ENCODE results near the gene TTYH3.

Gene TTYH3

DNA sequence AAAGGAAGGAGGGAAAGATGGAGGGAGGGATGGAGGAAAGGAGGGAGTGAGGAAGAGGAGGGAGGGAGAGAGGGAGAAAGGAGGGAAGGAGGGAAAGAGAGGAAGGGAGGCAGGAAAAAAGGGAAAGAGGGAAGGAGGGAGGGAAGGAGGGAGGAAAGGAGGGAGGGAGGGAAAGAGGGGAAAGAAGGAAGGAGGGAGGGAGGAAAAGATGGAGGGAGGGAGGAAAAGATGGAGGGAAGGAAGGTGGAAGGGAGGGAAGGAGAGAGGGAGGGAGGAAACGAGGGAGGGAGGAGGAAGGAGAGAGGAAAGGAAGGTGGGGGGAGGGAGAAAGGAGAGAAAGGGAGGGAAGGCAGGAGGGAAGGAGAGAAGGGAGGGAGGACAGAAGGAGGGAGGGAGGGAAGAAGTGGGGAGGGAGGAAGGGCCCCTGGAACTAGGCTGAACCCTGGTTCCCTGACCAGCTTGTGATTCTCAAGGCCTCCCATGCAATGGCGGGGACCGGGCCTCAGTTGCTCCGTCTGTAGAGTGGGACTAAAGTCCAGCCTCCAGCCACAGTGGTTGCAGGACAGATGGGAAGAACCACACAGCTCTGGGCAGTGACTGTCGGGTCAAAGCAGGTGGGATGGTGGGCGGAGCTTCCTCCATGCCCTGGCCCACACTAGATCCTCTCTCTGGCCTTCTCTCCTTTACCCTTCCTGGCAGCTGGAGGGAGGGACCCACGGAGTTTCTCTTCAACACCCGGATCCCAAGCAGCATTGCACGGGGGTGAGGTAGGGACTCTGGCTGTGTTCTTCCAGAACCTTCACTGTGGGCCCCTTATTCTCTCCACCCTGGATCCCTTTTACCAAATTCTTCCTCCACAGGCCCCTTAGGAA, 4.3 kb upstream of the TTYH3 start:
- TF ChIP-seq, protein P1, sequence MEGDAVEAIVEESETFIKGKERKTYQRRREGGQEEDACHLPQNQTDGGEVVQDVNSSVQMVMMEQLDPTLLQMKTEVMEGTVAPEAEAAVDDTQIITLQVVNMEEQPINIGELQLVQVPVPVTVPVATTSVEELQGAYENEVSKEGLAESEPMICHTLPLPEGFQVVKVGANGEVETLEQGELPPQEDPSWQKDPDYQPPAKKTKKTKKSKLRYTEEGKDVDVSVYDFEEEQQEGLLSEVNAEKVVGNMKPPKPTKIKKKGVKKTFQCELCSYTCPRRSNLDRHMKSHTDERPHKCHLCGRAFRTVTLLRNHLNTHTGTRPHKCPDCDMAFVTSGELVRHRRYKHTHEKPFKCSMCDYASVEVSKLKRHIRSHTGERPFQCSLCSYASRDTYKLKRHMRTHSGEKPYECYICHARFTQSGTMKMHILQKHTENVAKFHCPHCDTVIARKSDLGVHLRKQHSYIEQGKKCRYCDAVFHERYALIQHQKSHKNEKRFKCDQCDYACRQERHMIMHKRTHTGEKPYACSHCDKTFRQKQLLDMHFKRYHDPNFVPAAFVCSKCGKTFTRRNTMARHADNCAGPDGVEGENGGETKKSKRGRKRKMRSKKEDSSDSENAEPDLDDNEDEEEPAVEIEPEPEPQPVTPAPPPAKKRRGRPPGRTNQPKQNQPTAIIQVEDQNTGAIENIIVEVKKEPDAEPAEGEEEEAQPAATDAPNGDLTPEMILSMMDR (IDR thresholded peaks at IDR 0.05; ENCODE audit: extremely low read depth, missing control alignments), result no peak

DNA sequence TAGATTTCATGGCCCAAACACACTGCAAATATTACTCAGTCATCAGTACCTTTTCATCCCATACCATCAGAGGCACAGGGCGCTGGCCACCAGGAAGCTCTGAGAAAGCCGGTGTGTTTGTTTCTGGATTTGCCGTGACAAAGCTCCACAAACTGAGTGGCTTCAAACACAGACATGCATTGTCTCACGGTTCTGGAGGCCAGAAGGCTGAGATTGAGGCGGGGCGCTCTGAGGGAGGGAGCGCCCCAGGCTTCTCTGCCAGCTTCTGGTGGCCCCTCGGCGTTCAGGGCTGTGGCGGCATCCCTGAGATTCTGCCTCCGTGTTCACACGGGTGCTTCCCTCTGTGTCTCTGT, 3.7 kb upstream of the TTYH3 start:
- TF ChIP-seq, protein P1 (IDR thresholded peaks at IDR 0.05; ENCODE audit: extremely low read depth, missing control alignments), result no peak
- no peak for DNase-seq (ENCODE audit: low spot score)

More for the DNA sequence above, 4.3 kb upstream of the TTYH3 start:
- no peak for DNase-seq (ENCODE audit: low spot score)

DNA sequence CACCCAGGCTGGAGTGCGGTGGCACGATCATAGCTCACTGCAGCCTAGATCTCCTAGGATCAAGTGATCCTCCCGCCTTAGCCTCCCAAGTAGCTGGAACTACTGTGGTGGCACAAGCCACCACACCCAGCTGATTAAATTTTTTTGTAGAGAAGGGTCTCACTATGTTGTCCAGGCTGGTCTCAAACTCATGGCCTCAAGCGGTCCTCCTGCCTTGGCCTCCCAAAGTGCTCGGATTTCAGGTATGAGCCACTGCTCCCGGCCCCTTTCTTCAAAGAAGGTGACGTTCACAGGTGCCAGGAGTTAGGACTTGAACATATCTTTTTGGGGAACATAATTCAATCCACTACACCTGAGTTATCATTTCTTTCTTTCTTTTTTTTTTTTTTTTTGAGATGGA, 2.9 kb upstream of the TTYH3 start:
- no peak for DNase-seq (ENCODE audit: low spot score)
- TF ChIP-seq, protein P1 (IDR thresholded peaks at IDR 0.05; ENCODE audit: extremely low read depth, missing control alignments), result no peak

DNA sequence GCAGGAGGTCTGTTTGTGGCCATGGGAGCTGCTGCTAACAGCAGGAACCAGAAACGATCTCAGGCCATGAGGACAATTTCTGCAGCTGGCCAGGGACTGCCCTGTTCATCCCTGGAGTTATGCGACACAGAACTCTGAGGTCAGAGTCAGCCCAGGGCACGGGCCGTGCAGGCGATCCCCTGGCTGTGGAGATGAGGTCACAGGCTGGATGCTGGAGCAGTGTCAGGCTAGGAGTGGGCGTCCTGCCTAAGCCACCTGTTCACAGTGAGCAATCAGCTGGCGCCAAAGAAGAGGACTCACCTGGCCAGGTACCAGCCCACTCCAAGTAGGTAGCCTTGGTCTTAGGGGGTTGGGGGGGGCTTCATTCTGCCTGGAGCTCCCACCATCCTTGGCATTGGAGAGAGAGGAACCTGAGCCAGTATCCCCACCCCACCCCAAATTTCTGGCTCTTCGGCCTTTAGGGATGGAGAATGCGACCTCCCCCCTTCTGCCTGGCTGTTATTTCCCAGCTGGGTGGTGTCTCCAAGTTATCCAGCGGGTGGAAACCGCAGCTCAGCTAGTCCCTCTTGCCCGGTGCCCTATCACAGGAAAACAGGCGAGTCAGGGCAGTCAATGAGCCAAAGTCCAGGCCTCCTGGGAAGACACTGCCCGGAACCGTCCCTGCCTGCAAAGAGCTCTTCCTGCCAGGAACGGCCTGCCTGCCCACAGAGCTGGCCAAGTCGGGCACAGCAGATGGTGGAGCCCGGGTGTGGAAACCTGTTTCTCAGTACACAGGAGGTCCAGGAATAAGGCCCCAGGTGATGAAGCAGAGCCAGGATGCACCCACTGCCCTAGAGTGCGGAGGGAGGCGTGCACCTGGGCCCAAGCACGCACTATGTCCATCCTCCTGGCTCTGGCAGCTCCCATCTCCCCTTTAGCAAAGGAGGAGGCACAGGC, 1.8 kb upstream of the TTYH3 start:
- TF ChIP-seq, protein P1 (IDR thresholded peaks at IDR 0.05; ENCODE audit: extremely low read depth, missing control alignments), result no peak
- DNase-seq (ENCODE audit: low spot score), result no peak

DNA sequence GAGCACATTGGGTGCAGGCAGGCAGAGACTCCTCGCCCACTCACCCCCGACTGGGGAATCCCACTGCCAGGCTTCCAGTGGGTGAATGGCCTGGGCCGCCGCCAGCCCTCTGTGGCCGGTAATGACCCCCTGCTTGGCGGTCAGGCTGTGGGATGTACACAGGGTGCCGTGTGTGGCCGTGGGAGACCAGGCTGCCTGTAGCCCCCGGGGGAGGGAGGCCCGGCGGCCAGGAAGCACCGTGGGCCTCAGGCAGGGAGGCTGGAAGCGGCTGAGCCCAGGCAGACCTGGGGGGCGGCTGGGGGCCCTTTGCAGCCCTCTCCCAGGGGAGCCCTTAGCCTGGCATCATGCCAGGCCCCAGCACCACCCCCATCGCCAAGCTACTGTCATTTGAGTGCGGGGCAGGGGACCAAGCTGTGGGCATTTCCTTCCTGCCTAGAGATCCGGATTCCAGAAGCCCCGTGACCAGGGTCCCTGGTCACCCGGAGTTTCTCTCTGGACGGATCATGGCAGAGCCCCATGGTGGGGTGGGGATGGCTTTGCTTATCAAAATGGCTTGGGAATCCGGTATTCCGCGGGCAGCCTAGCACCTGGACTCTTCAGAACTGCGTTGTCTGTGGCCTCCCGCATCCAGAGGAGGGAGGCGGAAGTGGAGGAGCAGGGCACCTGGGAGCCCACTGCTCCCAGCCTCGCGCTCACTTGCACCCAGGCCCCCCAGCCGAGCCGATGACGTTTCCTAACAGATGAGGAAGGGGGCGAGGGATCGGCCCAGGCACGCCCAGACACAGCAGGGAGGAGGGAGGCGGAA, 1.1 kb downstream of the TTYH3 start:
- TF ChIP-seq, protein P1 (IDR thresholded peaks at IDR 0.05; ENCODE audit: extremely low read depth, missing control alignments), result no peak
- peak; percentile 77 for DNase-seq (ENCODE audit: low spot score)

DNA sequence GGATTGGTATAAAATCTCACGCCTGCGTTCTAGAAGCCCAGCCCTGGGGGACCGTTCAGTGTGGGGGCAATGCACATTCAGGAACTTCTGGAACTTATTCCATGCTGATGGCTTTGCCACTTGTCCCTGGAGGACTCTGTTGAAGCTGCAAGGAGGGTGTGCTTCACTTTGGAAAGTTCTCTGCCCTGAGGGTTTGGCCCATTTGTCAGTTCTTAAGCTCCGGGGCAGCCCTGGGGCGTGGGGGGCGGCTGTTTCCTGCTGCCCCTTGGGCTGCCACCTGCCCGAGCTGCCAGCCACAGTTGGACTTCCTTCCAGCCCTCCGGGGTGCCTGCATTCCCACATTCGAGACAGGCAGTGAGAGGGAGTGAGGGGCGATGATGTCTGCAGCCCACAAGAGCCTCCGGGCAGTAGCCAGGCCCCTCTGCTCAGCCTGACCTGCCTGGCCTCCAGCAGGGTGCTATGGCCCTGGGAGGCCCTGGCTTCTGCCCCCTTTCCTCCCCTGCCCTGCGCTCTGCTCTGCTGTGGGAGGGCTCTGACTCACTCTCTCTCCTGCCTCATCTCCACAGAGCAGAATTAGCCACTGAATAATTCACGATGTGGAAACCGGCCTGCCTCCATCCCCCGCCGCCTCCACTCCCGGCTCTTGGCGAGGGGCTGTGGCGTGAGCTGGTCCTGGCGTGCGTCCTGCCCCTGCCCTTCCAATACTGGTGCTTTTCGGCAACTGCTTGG, 1.9 kb downstream of the TTYH3 start:
- TF ChIP-seq, protein P1 (IDR thresholded peaks at IDR 0.05; ENCODE audit: extremely low read depth, missing control alignments), result no peak
- no peak for DNase-seq (ENCODE audit: low spot score)
